Body of pancreas (tissue), 4 donors: ENCODE data around the gene MCM3.

Experiments
- CTCF ChIP-seq, 7 experiments: fragments of 450-650 bp in 4 of 7; fragments of 200-600 bp in 3 of 7; sonication (generic) in 3 of 7; IDR thresholded peaks; one replicate each; pipeline ENCODE4 v1.5.1; 2016 to 2019; ENCODE audit warnings: antibody characterized with exemption in 7 of 7
- POLR2A ChIP-seq, 3 donors: fragments of 450-650 bp; IDR thresholded peaks; one replicate each; pipeline ENCODE4 v1.6.1; 2016; ENCODE audit warnings: antibody characterized with exemption in 3 of 3, mild to moderate bottlenecking in 2 of 3

GRCh38 chr6:52249078-52249477 is 35.5 kb downstream of the MCM3 start:
- TF ChIP-seq CTCF (IDR thresholded peaks at IDR 0.05) (no peak), POLR2A (IDR thresholded peaks at IDR 0.05) (no peak)
